ENCODE measurements around the gene ADAM10. TPM values are rescaled to one million over a fixed set of nuclear protein-coding genes. Genes with fewer than 3 reads are reported as not detected.

Gene ADAM10
- total RNA-seq, 1 experiment from 2014 or later = 133 TPM

- ATAC-seq (peak; percentile 46), DNase-seq (ENCODE audit: low spot score) (no peak)
- POLR2A ChIA-PET = interaction anchor here (1.2 to 2.3 kb wide), 2 partner anchors 11 to 28 kb away, joined by 3 to 7 read pairs; partner anchors contain the start of gene MINDY2
- Mint-ChIP-seq H3K27me3 (ENCODE audit: low read depth) (no peaks in the 10 kb centered on the region), H3K4me1 (peaks cover 64% of the 10 kb centered on the region), H3K4me3 (peak overlapping the region; percentile 34), H3K36me3 (no peaks in the 10 kb centered on the region), H3K9me3 (no peaks in the 10 kb centered on the region), H3K27ac (peak overlapping the region; percentile 76)
- CTCF ChIA-PET = interaction anchor here (1.0 kb wide), 2 partner anchors 16 to 515 kb away, joined by 3 to 4 read pairs; no protein-coding TSS in a partner anchor
- TF ChIP-seq CBFB (CRISPR knock-in tag; IDR thresholded peaks at IDR 0.05; ENCODE audit: low read depth) (no peak), GABPB1 (CRISPR knock-in tag; IDR thresholded peaks at IDR 0.05) (peak; percentile 62; the same call in 1 of the 2 replicates)
Observed at GRCh38 chr15:58742819-58743502, 6.5 kb downstream of the ADAM10 start.

GRCh38 chr15:58742022-58742813 is 7.3 kb downstream of the ADAM10 start:
- no peaks in the 10 kb centered on the region for H3K9me3 Mint-ChIP-seq
- H3K27me3 Mint-ChIP-seq (ENCODE audit: low read depth) = no peaks in the 10 kb centered on the region
- DNase-seq (ENCODE audit: low spot score) (no peak), ATAC-seq (no peak)
- CTCF ChIA-PET = interaction anchor here (1.0 kb wide), 2 partner anchors 15 to 514 kb away, joined by 3 to 4 read pairs; no protein-coding TSS in a partner anchor
- no peak for TF ChIP-seq USF2 (CRISPR knock-in tag; IDR thresholded peaks at IDR 0.05)
- TF ChIP-seq STAT6 (CRISPR knock-in tag; conservative IDR thresholded peaks at IDR 0.05; ENCODE audit: low read depth) = no peak
- no peak for TF ChIP-seq ARID4B (CRISPR knock-in tag; IDR thresholded peaks at IDR 0.05; ENCODE audit: borderline replicate concordance)
- TF ChIP-seq NR1H2 (CRISPR knock-in tag; IDR thresholded peaks at IDR 0.05) = no peak
- no peak for TF ChIP-seq ZNF416 (CRISPR knock-in tag; IDR thresholded peaks at IDR 0.05)
- TF ChIP-seq SMAD4 (CRISPR knock-in tag; IDR thresholded peaks at IDR 0.05) = no peak
- no peak for TF ChIP-seq KAT7 (CRISPR knock-in tag; IDR thresholded peaks at IDR 0.05; ENCODE audit: borderline replicate concordance)
- no peak for TF ChIP-seq E2F4 (CRISPR knock-in tag; IDR thresholded peaks at IDR 0.05; ENCODE audit: borderline replicate concordance, low read depth)
- no peak for TF ChIP-seq ATF1 (CRISPR knock-in tag; IDR thresholded peaks at IDR 0.05)
- TF ChIP-seq ZNF396 (CRISPR knock-in tag; IDR thresholded peaks at IDR 0.05; ENCODE audit: borderline replicate concordance) = no peak
- H3K4me1 Mint-ChIP-seq = peaks cover 66% of the 10 kb centered on the region
- peak overlapping the region; percentile 18; the same call in 1 of the 2 replicates for H3K27ac Mint-ChIP-seq
- H3K36me3 Mint-ChIP-seq = no peaks in the 10 kb centered on the region
- no peak overlapping the region for H3K4me3 Mint-ChIP-seq
- POLR2A ChIA-PET = interaction anchor here (1.2 to 2.3 kb wide), 2 partner anchors 10 to 29 kb away, joined by 3 to 7 read pairs; partner anchors contain the start of gene MINDY2
